ENCODE data around the gene CNPY1.

DNA sequence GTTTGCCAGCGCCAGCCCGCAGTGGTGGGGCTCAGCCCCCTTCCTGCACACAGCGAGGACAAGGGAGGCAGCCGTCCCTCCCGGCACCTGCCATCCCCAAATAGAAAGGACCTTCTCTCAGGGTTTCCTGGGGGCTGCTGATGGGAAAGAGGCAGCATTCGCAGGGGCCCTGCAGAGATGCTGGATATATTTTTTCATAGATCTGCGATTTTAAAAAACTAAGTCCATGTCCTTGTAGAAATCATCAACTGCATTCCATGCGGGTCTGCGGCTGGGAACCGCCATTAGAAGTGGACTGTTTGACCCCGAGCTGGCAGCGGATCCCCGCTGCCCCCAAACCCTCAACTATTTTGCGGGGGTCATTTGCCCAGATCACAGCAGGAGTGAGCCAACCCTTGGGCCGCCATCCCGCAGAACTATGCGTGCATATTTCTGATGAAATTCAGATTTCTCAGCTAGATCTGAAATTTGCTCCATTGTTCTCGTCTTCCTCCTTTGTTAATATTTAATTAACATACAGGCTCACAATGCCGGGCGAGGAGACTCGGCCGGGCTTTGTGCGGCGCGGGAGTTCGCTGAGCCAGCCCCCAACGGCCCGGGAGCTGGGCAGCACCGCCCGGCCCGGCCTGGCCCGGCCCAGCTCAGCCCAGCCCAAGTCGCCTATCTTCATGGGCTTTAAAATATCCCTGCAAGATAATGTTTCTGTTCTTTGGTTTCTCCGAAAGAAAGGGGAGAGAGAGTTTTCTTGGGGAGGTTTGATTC, 86.5 kb downstream of the CNPY1 start:
- TF ChIP-seq, protein P1, sequence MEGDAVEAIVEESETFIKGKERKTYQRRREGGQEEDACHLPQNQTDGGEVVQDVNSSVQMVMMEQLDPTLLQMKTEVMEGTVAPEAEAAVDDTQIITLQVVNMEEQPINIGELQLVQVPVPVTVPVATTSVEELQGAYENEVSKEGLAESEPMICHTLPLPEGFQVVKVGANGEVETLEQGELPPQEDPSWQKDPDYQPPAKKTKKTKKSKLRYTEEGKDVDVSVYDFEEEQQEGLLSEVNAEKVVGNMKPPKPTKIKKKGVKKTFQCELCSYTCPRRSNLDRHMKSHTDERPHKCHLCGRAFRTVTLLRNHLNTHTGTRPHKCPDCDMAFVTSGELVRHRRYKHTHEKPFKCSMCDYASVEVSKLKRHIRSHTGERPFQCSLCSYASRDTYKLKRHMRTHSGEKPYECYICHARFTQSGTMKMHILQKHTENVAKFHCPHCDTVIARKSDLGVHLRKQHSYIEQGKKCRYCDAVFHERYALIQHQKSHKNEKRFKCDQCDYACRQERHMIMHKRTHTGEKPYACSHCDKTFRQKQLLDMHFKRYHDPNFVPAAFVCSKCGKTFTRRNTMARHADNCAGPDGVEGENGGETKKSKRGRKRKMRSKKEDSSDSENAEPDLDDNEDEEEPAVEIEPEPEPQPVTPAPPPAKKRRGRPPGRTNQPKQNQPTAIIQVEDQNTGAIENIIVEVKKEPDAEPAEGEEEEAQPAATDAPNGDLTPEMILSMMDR (conservative IDR thresholded peaks at IDR 0.05 in 1 of 2, IDR thresholded peaks at IDR 0.05 in 1 of 2; ENCODE audit: low read depth in 1 of 2, low read length in 2 of 2), result no peak
- TF ChIP-seq EZH2 (IDR thresholded peaks at IDR 0.05; ENCODE audit: low read length, missing control alignments), result no peak

All from fibroblast of lung (primary cell).